ENCODE measurements around the gene JARID2. TPM values are rescaled to one million over a fixed set of nuclear protein-coding genes. Genes with fewer than 3 reads are reported as not detected.

Gene JARID2
- total RNA-seq, 1 experiment from 2014 or later = 6.0 TPM

- H3K4me3 ChIP-seq (ENCODE audit: low read depth in 2 of 2, low read length in 2 of 2) = no peak overlapping the region
- no peaks in the 10 kb centered on the region for H3K27me3 ChIP-seq (ENCODE audit: control insufficient read depth, insufficient read depth, low read length)
- BruUV-seq (replicated peaks) = no TSS peak
- H3K9me3 ChIP-seq (ENCODE audit: control insufficient read depth, insufficient read depth, low read depth, low read length) = no peaks in the 10 kb centered on the region
- TF ChIP-seq SIN3A (IDR thresholded peaks at IDR 0.05; ENCODE audit: borderline replicate concordance, insufficient read depth, low read depth, low read length) = no peak
- ATAC-seq = no peak
- no peaks in the 10 kb centered on the region for H3K36me3 ChIP-seq (ENCODE audit: control insufficient read depth, insufficient read depth, low read length)
- in situ Hi-C loops (cut with HindIII; ENCODE audit: low pct_unique_long_range_greater_than_20kb, low sequenced_read_pairs) = no loop called here
- intact Hi-C loops (cut with micrococcal nuclease; ENCODE audit: unreplicated experiment) = no loop called here
- ChIA-PET CTCF (no interaction called here), POLR2A (no interaction called here)
- DNase-seq (ENCODE audit: low read depth, low spot score) = no peak
- peaks cover 6% of the 10 kb centered on the region; the same call in 1 of the 2 replicates for H3K4me1 ChIP-seq (ENCODE audit: control insufficient read depth, insufficient read depth, low read length)
- H3K27ac ChIP-seq (ENCODE audit: low read length) = no peak overlapping the region
These were observed 39.9 kb downstream of the JARID2 start for GRCh38 chr6:15285682-15286294.

- DNase-seq (ENCODE audit: low read depth, low spot score) = no peak
- Histone ChIP-seq H3K4me3 (ENCODE audit: low read depth in 2 of 2, low read length in 2 of 2) (no peak overlapping the region), H3K36me3 (ENCODE audit: control insufficient read depth, insufficient read depth, low read length) (no peaks in the 10 kb centered on the region), H3K27me3 (ENCODE audit: control insufficient read depth, insufficient read depth, low read length) (no peaks in the 10 kb centered on the region), H3K4me1 (ENCODE audit: control insufficient read depth, insufficient read depth, low read length) (peaks cover 6% of the 10 kb centered on the region; the same call in 1 of the 2 replicates), H3K9me3 (ENCODE audit: control insufficient read depth, insufficient read depth, low read depth, low read length) (no peaks in the 10 kb centered on the region), H3K27ac (ENCODE audit: low read length) (no peak overlapping the region)
- POLR2A ChIA-PET = no interaction called here
- in situ Hi-C loops (cut with HindIII; ENCODE audit: low pct_unique_long_range_greater_than_20kb, low sequenced_read_pairs) (no loop called here), intact Hi-C loops (cut with micrococcal nuclease; ENCODE audit: unreplicated experiment) (no loop called here)
- BruUV-seq (replicated peaks) = no TSS peak
- ATAC-seq = no peak
- CTCF ChIA-PET = no interaction called here
- TF ChIP-seq SIN3A (IDR thresholded peaks at IDR 0.05; ENCODE audit: borderline replicate concordance, insufficient read depth, low read depth, low read length) = no peak
- TF ChIP-seq REST (IDR thresholded peaks at IDR 0.05; ENCODE audit: insufficient read depth in 1 of 2, low read depth in 2 of 2, low read length in 1 of 2) = no peak
- TF ChIP-seq POLR2AphosphoS5 (IDR thresholded peaks at IDR 0.05; ENCODE audit: low read depth, low read length) = no peak
- TF ChIP-seq TCF7L2 (IDR thresholded peaks at IDR 0.05; ENCODE audit: low read depth, low read length) = no peak
- no peak for TF ChIP-seq CTCF (IDR thresholded peaks at IDR 0.05)
These were observed 42.0 kb downstream of the JARID2 start for GRCh38 chr6:15287670-15288375.

GRCh38 chr6:15288856-15289255 is 43.0 kb downstream of the JARID2 start:
- in situ Hi-C loops (cut with HindIII; ENCODE audit: low pct_unique_long_range_greater_than_20kb, low sequenced_read_pairs) (no loop called here), intact Hi-C loops (cut with micrococcal nuclease; ENCODE audit: unreplicated experiment) (no loop called here)
- BruUV-seq (replicated peaks) = no TSS peak
- CTCF ChIA-PET = no interaction called here
- Histone ChIP-seq H3K4me1 (ENCODE audit: control insufficient read depth, insufficient read depth, low read length) (peaks cover 6% of the 10 kb centered on the region; the same call in 1 of the 2 replicates), H3K9me3 (ENCODE audit: control insufficient read depth, insufficient read depth, low read depth, low read length) (no peaks in the 10 kb centered on the region), H3K27ac (ENCODE audit: low read length) (no peak overlapping the region), H3K4me3 (ENCODE audit: low read depth in 2 of 2, low read length in 2 of 2) (no peak overlapping the region), H3K36me3 (ENCODE audit: control insufficient read depth, insufficient read depth, low read length) (no peaks in the 10 kb centered on the region), H3K27me3 (ENCODE audit: control insufficient read depth, insufficient read depth, low read length) (no peaks in the 10 kb centered on the region)
- DNase-seq (ENCODE audit: low read depth, low spot score) = no peak
- POLR2A ChIA-PET = no interaction called here
- ATAC-seq = no peak
- TF ChIP-seq REST (IDR thresholded peaks at IDR 0.05; ENCODE audit: insufficient read depth in 1 of 2, low read depth in 2 of 2, low read length in 1 of 2) = no peak
- no peak for TF ChIP-seq SIN3A (IDR thresholded peaks at IDR 0.05; ENCODE audit: borderline replicate concordance, insufficient read depth, low read depth, low read length)
- no peak for TF ChIP-seq POLR2AphosphoS5 (IDR thresholded peaks at IDR 0.05; ENCODE audit: low read depth, low read length)
- no peak for TF ChIP-seq TCF7L2 (IDR thresholded peaks at IDR 0.05; ENCODE audit: low read depth, low read length)
- TF ChIP-seq CTCF (IDR thresholded peaks at IDR 0.05) = no peak
